Panc1 (cell line): ENCODE results near the gene KRT72.

ENCODE experiments used
- CTCF ChIP-seq: fragments of 450-650 bp; IDR thresholded peaks from 2 replicates; pipeline ENCODE4 v1.5.1; 2017; ENCODE audit warnings: mild to moderate bottlenecking
- POLR2AphosphoS5 ChIP-seq: IDR thresholded peaks from 2 replicates; pipeline ENCODE4 v1.6.1; 2012; ENCODE audit warnings: mild to moderate bottlenecking, low read depth, low read length, moderate library complexity
- REST ChIP-seq, 2 experiments: IDR thresholded peaks; 2 replicates each; pipeline ENCODE4 v1.6.1; 2011 to 2012; ENCODE audit warnings: low read depth in 2 of 2, control low read depth in 1 of 2, low read length in 1 of 2, mild to moderate bottlenecking in 1 of 2, moderate library complexity in 1 of 2; ENCODE audit not compliant: insufficient read depth in 1 of 2

- TF ChIP-seq REST (IDR thresholded peaks at IDR 0.05; ENCODE audit: insufficient read depth in 1 of 2, low read depth in 2 of 2, low read length in 1 of 2) (no peak), POLR2AphosphoS5 (no peak), CTCF (no peak)
These were observed 34.9 kb upstream of the KRT72 start for GRCh38 chr12:52636189-52636588.
